Measurements from ENCODE around the gene SOAT1.
"Not testable (repeated sequence)": the region's sequence is repeated elsewhere in the genome, so short reads cannot be mapped to it uniquely, and the experiment has no call there.

Gene SOAT1

GRCh38 chr1:179365342-179366092 lies 71.9 kb downstream of the SOAT1 start, which contains the start of gene AXDND1:
Gene AXDND1 (plus strand): TSS chr1:179365971. CDS start chr1:179366510, 539 bp downstream.
- DNase-seq: peak; percentile 90 to 92 (median 91)

- DNase-seq: no peak
Observed at GRCh38 chr1:179366093-179366800, 72.7 kb downstream of the SOAT1 start.

- peak; percentile 44 to 93 (median 83) for DNase-seq
Observed at GRCh38 chr1:179369751-179370341, 76.2 kb downstream of the SOAT1 start.

- no peak for DNase-seq
Observed at GRCh38 chr1:179372160-179372559, 78.6 kb downstream of the SOAT1 start.

- no peak for DNase-seq
Observed at GRCh38 chr1:179376223-179376622, 82.6 kb downstream of the SOAT1 start.

- DNase-seq: no peak
Observed at GRCh38 chr1:179380299-179380698, 86.7 kb downstream of the SOAT1 start.

- no peak for DNase-seq
Observed at GRCh38 chr1:179384027-179384426, 90.4 kb downstream of the SOAT1 start.

GRCh38 chr1:179385510-179385909 lies 91.9 kb downstream of the SOAT1 start:
- DNase-seq: no peak

GRCh38 chr1:179393721-179394120 lies 100.1 kb downstream of the SOAT1 start:
- DNase-seq: no peak

GRCh38 chr1:179399399-179399798 lies 105.8 kb downstream of the SOAT1 start:
- DNase-seq: not testable (repeated sequence)

Data from NCI-H1417 (cell line).